ENCODE measurements around the gene HOXA3. TPM values are rescaled to one million over a fixed set of nuclear protein-coding genes. Genes with fewer than 3 reads are reported as not detected.
A peak's percentile ranks its signal among the peaks of the same experiment; 100 is the strongest.

HOXA3 gene
- total RNA-seq, 1 donor from 2014 or later = not detected

DNA sequence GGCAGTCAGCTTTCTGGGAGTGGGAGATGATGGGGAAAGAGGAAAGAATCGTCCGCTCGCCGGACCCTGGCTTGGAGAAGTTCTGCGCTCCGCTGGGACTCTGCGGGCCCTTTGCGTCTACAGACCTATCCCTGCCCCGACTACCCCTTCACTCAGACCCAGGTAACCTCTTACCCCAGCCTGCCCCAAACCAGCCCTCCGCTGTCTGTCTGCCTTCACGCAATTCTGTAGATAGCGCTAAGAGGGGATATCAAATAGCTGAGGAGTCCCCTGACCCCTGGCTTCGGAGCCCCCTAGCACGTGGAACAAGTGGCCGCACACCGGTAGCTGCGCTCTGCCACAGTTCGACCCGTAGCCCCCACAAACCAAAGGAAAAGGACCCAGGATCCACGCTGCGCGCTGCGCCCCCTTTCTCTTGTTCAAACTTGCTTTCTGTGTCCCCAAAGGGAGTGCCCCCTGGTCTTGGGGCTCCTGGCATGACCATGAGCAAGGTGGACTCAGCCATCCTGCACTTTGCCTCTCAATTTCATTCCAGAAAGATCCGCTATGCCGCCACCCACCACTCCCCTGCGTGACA lies 28.8 kb downstream of the HOXA3 start:
- peak overlapping the region; percentile 83 for H3K4me2 ChIP-seq (ENCODE audit: low read length)
- peaks cover 11% of the 10 kb centered on the region for H3K4me1 ChIP-seq (ENCODE audit: insufficient read depth, low read length)
- TF ChIP-seq, protein P1, sequence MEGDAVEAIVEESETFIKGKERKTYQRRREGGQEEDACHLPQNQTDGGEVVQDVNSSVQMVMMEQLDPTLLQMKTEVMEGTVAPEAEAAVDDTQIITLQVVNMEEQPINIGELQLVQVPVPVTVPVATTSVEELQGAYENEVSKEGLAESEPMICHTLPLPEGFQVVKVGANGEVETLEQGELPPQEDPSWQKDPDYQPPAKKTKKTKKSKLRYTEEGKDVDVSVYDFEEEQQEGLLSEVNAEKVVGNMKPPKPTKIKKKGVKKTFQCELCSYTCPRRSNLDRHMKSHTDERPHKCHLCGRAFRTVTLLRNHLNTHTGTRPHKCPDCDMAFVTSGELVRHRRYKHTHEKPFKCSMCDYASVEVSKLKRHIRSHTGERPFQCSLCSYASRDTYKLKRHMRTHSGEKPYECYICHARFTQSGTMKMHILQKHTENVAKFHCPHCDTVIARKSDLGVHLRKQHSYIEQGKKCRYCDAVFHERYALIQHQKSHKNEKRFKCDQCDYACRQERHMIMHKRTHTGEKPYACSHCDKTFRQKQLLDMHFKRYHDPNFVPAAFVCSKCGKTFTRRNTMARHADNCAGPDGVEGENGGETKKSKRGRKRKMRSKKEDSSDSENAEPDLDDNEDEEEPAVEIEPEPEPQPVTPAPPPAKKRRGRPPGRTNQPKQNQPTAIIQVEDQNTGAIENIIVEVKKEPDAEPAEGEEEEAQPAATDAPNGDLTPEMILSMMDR (IDR thresholded peaks at IDR 0.05; ENCODE audit: insufficient read depth, low read depth, low read length) = no peak
- no peak for TF ChIP-seq EZH2 (IDR thresholded peaks at IDR 0.05; ENCODE audit: insufficient read depth, low read length)
- peak overlapping the region; percentile 84 for H3K27ac ChIP-seq (ENCODE audit: low read depth, low read length)
- H3K27ac Mint-ChIP-seq (ENCODE audit: unreplicated experiment) = no peak overlapping the region
- peaks cover 71% of the 10 kb centered on the region for H3K27me3 ChIP-seq (ENCODE audit: insufficient read depth, low read length)
- peak overlapping the region; percentile 83 for H3K9ac ChIP-seq (ENCODE audit: low read length)
- no peak overlapping the region for H3K4me3 Mint-ChIP-seq (ENCODE audit: unreplicated experiment)
- peaks cover 2% of the 10 kb centered on the region for H3K36me3 Mint-ChIP-seq (ENCODE audit: low read depth, unreplicated experiment)
- H2AFZ ChIP-seq (ENCODE audit: low read depth, low read length) = no peak overlapping the region
- peaks cover 28% of the 10 kb centered on the region for H3K79me2 ChIP-seq (ENCODE audit: insufficient read depth, low read length)
- peaks cover 99% of the 10 kb centered on the region for H3K27me3 Mint-ChIP-seq (ENCODE audit: low read depth, unreplicated experiment)
- no peaks in the 10 kb centered on the region for H3K9me3 ChIP-seq (ENCODE audit: insufficient read depth, low read depth, low read length)
- peaks cover 46% of the 10 kb centered on the region for H3K9me3 Mint-ChIP-seq (ENCODE audit: unreplicated experiment)
- DNase-seq (ENCODE audit: low read depth) = peak; percentile 8
- H3K4me3 ChIP-seq (ENCODE audit: insufficient read depth, low read depth, low read length) = peak overlapping the region; percentile 60
- no peaks in the 10 kb centered on the region for H4K20me1 ChIP-seq (ENCODE audit: insufficient read depth, low read length)
- no peak for FAIRE-seq
- no peaks in the 10 kb centered on the region for H3K36me3 ChIP-seq (ENCODE audit: insufficient read depth, low read length)
- H3K4me1 Mint-ChIP-seq (ENCODE audit: low read depth, unreplicated experiment) = peaks cover 2% of the 10 kb centered on the region

DNA sequence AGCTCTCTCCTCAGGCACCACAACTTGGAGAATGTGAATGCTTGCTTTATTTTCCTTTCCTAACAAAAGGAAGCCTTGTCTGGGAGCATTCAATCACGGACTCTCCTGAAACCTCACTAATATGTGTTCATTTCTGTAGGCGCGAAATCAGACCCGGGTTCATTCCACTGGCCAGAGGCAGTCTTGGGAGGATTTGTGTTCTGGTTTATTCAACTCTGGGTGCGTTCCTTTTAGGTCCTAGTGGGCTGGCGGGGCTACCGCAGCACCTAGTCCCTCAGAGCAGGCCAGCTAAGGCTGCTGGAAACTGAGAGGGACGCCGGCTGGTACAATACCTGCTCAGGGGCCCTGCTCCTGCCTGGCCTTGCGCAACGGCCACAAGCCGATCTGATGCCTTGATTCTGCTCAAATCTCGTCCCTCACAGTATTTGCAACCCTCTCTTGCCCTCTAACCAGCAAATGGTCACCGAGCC lies 29.3 kb downstream of the HOXA3 start:
- H3K9me3 ChIP-seq (ENCODE audit: insufficient read depth, low read depth, low read length) = no peaks in the 10 kb centered on the region
- FAIRE-seq (no peak), DNase-seq (ENCODE audit: low read depth) (peak; percentile 64)
- Mint-ChIP-seq H3K4me3 (ENCODE audit: unreplicated experiment) (no peak overlapping the region), H3K27ac (ENCODE audit: unreplicated experiment) (no peak overlapping the region), H3K27me3 (ENCODE audit: low read depth, unreplicated experiment) (peaks cover 99% of the 10 kb centered on the region), H3K4me1 (ENCODE audit: low read depth, unreplicated experiment) (peaks cover 2% of the 10 kb centered on the region), H3K9me3 (ENCODE audit: unreplicated experiment) (peaks cover 49% of the 10 kb centered on the region), H3K36me3 (ENCODE audit: low read depth, unreplicated experiment) (peaks cover 2% of the 10 kb centered on the region)
- peak overlapping the region; percentile 60 for H3K4me3 ChIP-seq (ENCODE audit: insufficient read depth, low read depth, low read length)
- H3K27me3 ChIP-seq (ENCODE audit: insufficient read depth, low read length) = peaks cover 69% of the 10 kb centered on the region
- peaks cover 29% of the 10 kb centered on the region for H3K79me2 ChIP-seq (ENCODE audit: insufficient read depth, low read length)
- no peak overlapping the region for H2AFZ ChIP-seq (ENCODE audit: low read depth, low read length)
- no peaks in the 10 kb centered on the region for H3K36me3 ChIP-seq (ENCODE audit: insufficient read depth, low read length)
- peak overlapping the region; percentile 84 for H3K27ac ChIP-seq (ENCODE audit: low read depth, low read length)
- peak overlapping the region; percentile 83 for H3K9ac ChIP-seq (ENCODE audit: low read length)
- peak overlapping the region; percentile 83 for H3K4me2 ChIP-seq (ENCODE audit: low read length)
- H4K20me1 ChIP-seq (ENCODE audit: insufficient read depth, low read length) = no peaks in the 10 kb centered on the region
- peaks cover 11% of the 10 kb centered on the region for H3K4me1 ChIP-seq (ENCODE audit: insufficient read depth, low read length)
- TF ChIP-seq EZH2 (IDR thresholded peaks at IDR 0.05; ENCODE audit: insufficient read depth, low read length) = no peak
- TF ChIP-seq, protein P1 (IDR thresholded peaks at IDR 0.05; ENCODE audit: insufficient read depth, low read depth, low read length) = no peak
